ENCODE measurements around the gene XKR7.
A peak's percentile ranks its signal among the peaks of the same experiment; 100 is the strongest.

XKR7 gene

GRCh38 chr20:32013326-32013725 lies 45.4 kb downstream of the XKR7 start:
- no peak for TF ChIP-seq CTCF (IDR thresholded peaks at IDR 0.05; ENCODE audit: control extremely low read depth, extremely low read depth, low read depth, missing control alignments)
- CTCF ChIA-PET: interaction anchor here (0.6 to 3.2 kb wide), 12 partner anchors 8 to 190 kb away, joined by 3 to 14 read pairs (median 4); partner anchors contain the start of gene PDRG1
- no peak for DNase-seq (ENCODE audit: extremely low spot score)
- POLR2A ChIA-PET: no interaction called here

DNA sequence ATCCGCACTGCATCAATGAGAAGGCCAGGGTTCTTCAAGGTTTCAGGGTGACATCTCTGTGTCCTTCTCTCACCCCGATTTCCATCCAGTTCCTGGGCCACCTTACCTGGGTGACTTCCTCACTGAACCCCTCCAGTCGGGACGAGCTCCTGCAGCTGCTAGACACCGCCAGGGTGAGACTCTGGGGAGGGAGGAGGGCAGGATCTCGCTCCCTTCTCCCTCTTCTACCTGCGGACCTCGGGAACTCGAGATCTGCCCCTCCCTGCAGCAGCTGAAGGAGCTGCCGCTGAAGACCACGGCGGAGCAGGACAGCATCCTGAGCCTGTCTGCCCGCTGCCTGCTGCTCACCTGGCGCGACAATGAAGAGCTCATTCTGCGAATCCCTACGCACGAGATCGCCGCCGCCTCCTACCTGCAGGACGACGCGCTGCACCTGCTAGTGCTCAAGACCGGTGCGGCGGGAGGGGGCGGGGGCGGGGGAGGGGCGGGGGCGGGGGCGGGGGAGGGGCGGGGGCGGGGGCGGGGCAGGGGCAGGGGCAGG lies 49.8 kb downstream of the XKR7 start:
- peak; percentile 11 for TF ChIP-seq CTCF (IDR thresholded peaks at IDR 0.05; ENCODE audit: control extremely low read depth, extremely low read depth, low read depth, missing control alignments)
- DNase-seq (ENCODE audit: extremely low spot score): peak; percentile 55
- ChIA-PET POLR2A (no interaction called here), CTCF (interaction anchor here (1.1 to 3.2 kb wide), 6 partner anchors 9 to 165 kb away, joined by 3 to 29 read pairs (median 4); no protein-coding TSS in a partner anchor)

- CTCF ChIA-PET: interaction anchor here (1.1 to 8.1 kb wide), 7 partner anchors 8 to 185 kb away, joined by 3 to 92 read pairs (median 4); no protein-coding TSS in a partner anchor
- TF ChIP-seq CTCF (IDR thresholded peaks at IDR 0.05; ENCODE audit: control extremely low read depth, extremely low read depth, low read depth, missing control alignments): no peak
- POLR2A ChIA-PET: no interaction called here
These were observed 50.6 kb downstream of the XKR7 start for GRCh38 chr20:32018269-32019155.

GRCh38 chr20:32019156-32019510 lies 51.2 kb downstream of the XKR7 start:
- ChIA-PET CTCF (interaction anchor here (1.1 to 8.1 kb wide), 4 partner anchors 14 to 186 kb away, joined by 3 to 92 read pairs (median 4); no protein-coding TSS in a partner anchor), POLR2A (no interaction called here)
- DNase-seq (ENCODE audit: extremely low spot score): no peak
- no peak for TF ChIP-seq CTCF (IDR thresholded peaks at IDR 0.05; ENCODE audit: control extremely low read depth, extremely low read depth, low read depth, missing control alignments)

More at GRCh38 chr20:32018269-32019155, 50.6 kb downstream of the XKR7 start:
- DNase-seq (ENCODE audit: extremely low spot score): peak; percentile 76

GRCh38 chr20:32019563-32020463 lies 51.9 kb downstream of the XKR7 start:
- CTCF ChIA-PET: interaction anchor here (0.7 to 8.1 kb wide), 9 partner anchors 13 to 187 kb away, joined by 3 to 92 read pairs (median 3); no protein-coding TSS in a partner anchor
- DNase-seq (ENCODE audit: extremely low spot score): no peak
- no peak for TF ChIP-seq CTCF (IDR thresholded peaks at IDR 0.05; ENCODE audit: control extremely low read depth, extremely low read depth, low read depth, missing control alignments)
- POLR2A ChIA-PET: interaction anchor here (0.6 kb wide), 1 partner anchor 71 kb away, joined by 3 read pairs; no protein-coding TSS in a partner anchor
